ENCODE results near the gene FHIT. TPM values are rescaled to one million over a fixed set of nuclear protein-coding genes. Genes with fewer than 3 reads are reported as not detected.
A peak's percentile ranks its signal among the peaks of the same experiment; 100 is the strongest.

FHIT gene
- polyA plus RNA-seq, 1 of the 3 experiments (the other 2 are of a cell fraction): 0.41 TPM

GRCh38 chr3:60716573-60716972 lies 534.7 kb downstream of the FHIT start (continued):
- no peak for TF ChIP-seq ZBTB33 (IDR thresholded peaks at IDR 0.05; ENCODE audit: borderline replicate concordance, low read depth)
- no peak for TF ChIP-seq ELF1 (IDR thresholded peaks at IDR 0.05)
- no peak for TF ChIP-seq YY1 (IDR thresholded peaks at IDR 0.05; ENCODE audit: low read depth)

DNA sequence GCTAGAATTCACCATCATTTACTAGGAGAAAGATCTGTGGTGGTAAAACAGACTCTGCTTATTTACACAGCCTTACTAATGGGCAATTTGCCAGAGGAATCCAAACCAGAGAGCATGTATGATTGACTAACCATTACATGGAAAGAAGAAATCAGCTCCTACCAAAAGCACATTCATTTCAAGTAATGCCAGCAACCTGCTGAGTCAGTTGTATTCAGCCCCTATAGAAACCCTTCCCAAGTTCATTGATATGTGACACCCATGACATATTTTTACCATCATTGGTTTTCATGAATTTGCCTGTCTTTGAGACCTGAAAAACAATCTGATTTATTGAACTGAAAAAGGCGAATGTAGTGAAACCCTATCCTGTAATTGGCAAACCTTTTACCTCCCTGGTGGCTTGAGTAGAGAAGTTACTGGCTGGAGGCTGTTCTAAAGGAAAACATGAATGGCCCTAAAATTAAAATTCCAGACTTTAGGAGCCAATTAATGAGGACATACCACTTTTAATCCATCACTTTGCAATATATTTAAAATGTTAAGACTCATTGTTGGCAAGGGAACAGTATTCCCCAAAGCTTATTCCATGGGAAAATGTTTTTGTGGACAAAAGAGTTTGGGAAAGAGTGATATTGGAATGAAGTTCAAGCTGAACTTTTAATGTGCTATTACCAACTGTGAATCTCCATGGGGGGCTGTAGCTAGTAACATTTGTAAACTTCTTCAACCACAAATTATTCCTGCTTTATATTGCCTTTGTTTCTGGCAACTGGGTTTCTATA lies 542.9 kb downstream of the FHIT start:
- peak overlapping the region in 1 of 2 experiments; percentile 72; a peak in 2 of 4 replicates for H3K27ac ChIP-seq (ENCODE audit: low read depth in 2 of 2, low read length in 1 of 2)
- ChIA-PET POLR2A (no interaction called here), CTCF (no interaction called here)
- WGBS (ENCODE audit: low lambda C conversion rate): 59% methylated on average over 1 of the region's 1 CpG
- no peaks in the 10 kb centered on the region for H3K27me3 ChIP-seq (ENCODE audit: insufficient read depth)
- no peaks in the 10 kb centered on the region for H4K20me1 ChIP-seq (ENCODE audit: insufficient read depth)
- TF ChIP-seq SMC3 (IDR thresholded peaks at IDR 0.05; ENCODE audit: low read depth, low read length): no peak
- TF ChIP-seq TAF1 (IDR thresholded peaks at IDR 0.05; ENCODE audit: borderline replicate concordance, low read depth, low read length): no peak
- no peak for TF ChIP-seq NFIC (IDR thresholded peaks at IDR 0.05; ENCODE audit: borderline replicate concordance)
- TF ChIP-seq IRF3 (IDR thresholded peaks at IDR 0.05; ENCODE audit: low read depth, low read length): no peak
- TF ChIP-seq MXI1 (IDR thresholded peaks at IDR 0.05; ENCODE audit: low read depth, low read length): no peak
- no peak for TF ChIP-seq FOXM1 (IDR thresholded peaks at IDR 0.05; ENCODE audit: low read depth)
- TF ChIP-seq RFX5 (IDR thresholded peaks at IDR 0.05; ENCODE audit: low read length): no peak
- no peak for TF ChIP-seq MEF2A (IDR thresholded peaks at IDR 0.05; ENCODE audit: borderline replicate concordance, low read depth)
- no peak for TF ChIP-seq GATA2 (CRISPR knock-in tag; IDR thresholded peaks at IDR 0.05)
- TF ChIP-seq, protein P1, sequence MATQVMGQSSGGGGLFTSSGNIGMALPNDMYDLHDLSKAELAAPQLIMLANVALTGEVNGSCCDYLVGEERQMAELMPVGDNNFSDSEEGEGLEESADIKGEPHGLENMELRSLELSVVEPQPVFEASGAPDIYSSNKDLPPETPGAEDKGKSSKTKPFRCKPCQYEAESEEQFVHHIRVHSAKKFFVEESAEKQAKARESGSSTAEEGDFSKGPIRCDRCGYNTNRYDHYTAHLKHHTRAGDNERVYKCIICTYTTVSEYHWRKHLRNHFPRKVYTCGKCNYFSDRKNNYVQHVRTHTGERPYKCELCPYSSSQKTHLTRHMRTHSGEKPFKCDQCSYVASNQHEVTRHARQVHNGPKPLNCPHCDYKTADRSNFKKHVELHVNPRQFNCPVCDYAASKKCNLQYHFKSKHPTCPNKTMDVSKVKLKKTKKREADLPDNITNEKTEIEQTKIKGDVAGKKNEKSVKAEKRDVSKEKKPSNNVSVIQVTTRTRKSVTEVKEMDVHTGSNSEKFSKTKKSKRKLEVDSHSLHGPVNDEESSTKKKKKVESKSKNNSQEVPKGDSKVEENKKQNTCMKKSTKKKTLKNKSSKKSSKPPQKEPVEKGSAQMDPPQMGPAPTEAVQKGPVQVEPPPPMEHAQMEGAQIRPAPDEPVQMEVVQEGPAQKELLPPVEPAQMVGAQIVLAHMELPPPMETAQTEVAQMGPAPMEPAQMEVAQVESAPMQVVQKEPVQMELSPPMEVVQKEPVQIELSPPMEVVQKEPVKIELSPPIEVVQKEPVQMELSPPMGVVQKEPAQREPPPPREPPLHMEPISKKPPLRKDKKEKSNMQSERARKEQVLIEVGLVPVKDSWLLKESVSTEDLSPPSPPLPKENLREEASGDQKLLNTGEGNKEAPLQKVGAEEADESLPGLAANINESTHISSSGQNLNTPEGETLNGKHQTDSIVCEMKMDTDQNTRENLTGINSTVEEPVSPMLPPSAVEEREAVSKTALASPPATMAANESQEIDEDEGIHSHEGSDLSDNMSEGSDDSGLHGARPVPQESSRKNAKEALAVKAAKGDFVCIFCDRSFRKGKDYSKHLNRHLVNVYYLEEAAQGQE (IDR thresholded peaks at IDR 0.05; ENCODE audit: low read depth, low read length): no peak
- no peak for TF ChIP-seq SIN3A (IDR thresholded peaks at IDR 0.05; ENCODE audit: borderline replicate concordance, low read depth, low read length)
- TF ChIP-seq FOXJ3 (CRISPR knock-in tag; IDR thresholded peaks at IDR 0.05): no peak
- no peak for TF ChIP-seq RXRA (IDR thresholded peaks at IDR 0.05; ENCODE audit: borderline replicate concordance, low read depth)
- TF ChIP-seq, protein P2, sequence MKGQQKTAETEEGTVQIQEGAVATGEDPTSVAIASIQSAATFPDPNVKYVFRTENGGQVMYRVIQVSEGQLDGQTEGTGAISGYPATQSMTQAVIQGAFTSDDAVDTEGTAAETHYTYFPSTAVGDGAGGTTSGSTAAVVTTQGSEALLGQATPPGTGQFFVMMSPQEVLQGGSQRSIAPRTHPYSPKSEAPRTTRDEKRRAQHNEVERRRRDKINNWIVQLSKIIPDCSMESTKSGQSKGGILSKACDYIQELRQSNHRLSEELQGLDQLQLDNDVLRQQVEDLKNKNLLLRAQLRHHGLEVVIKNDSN (IDR thresholded peaks at IDR 0.05; ENCODE audit: borderline replicate concordance, low read depth): no peak
- TF ChIP-seq RCOR1 (IDR thresholded peaks at IDR 0.05; ENCODE audit: low read length): no peak
- no peak for TF ChIP-seq ZBTB33 (IDR thresholded peaks at IDR 0.05; ENCODE audit: borderline replicate concordance, low read depth)
- DNase-seq: no peak
- H3K9ac ChIP-seq: no peak overlapping the region
- H3K4me2 ChIP-seq: peak overlapping the region; percentile 31; the same call in 1 of the 2 replicates
- no peak overlapping the region for H3K4me3 ChIP-seq (ENCODE audit: low read depth in 2 of 2, low read length in 1 of 2)
- H3K9me3 ChIP-seq: no peaks in the 10 kb centered on the region
- no peak overlapping the region for H2AFZ ChIP-seq (ENCODE audit: low read depth)
- peaks cover 24% of the 10 kb centered on the region for H3F3A ChIP-seq (replicated peaks; ENCODE audit: insufficient read depth)
- no peaks in the 10 kb centered on the region for H3K79me2 ChIP-seq (ENCODE audit: insufficient read depth)
- H3K9me2 ChIP-seq: 0 out of 2 replicates have a peak, but pooled peaks cover 3% of the 10 kb centered on the region
- no peaks in the 10 kb centered on the region for H3K36me3 ChIP-seq (replicated peaks in 1 of 2; ENCODE audit: control insufficient read depth in 1 of 2, insufficient read depth in 2 of 2, low read length in 1 of 2)
- H3K4me1 ChIP-seq (ENCODE audit: control insufficient read depth in 1 of 2, insufficient read depth in 2 of 2, low read depth in 1 of 2, low read length in 1 of 2): peaks cover 0 to 30% of the 10 kb centered on the region in 2 experiments; a peak in 3 of 4 replicates
